SK-N-MC (cell line): ENCODE measurements around the gene HOXA2.

Experiments
- EZH2 ChIP-seq: fragments of 200-600 bp; sonication (generic); IDR thresholded peaks from one replicate; pipeline ENCODE4 v1.6.1; 2017; ENCODE audit warnings: antibody characterized with exemption
- FOXP2 ChIP-seq: optimal IDR thresholded peaks from 2 replicates; pipeline ENCODE3; 2011; ENCODE audit warnings: mild to moderate bottlenecking, moderate library complexity; ENCODE audit not compliant: insufficient read depth; ENCODE audit errors: extremely low read length, control extremely low read depth
- POLR2AphosphoS5 ChIP-seq: IDR thresholded peaks from 2 replicates; pipeline ENCODE4 v1.6.1; 2012; ENCODE audit warnings: mild to moderate bottlenecking, low read depth, low read length, borderline replicate concordance

GRCh38 chr7:27066148-27066547 lies 36.3 kb downstream of the HOXA2 start:
- TF ChIP-seq POLR2AphosphoS5 (no peak), EZH2 (no peak), FOXP2 (no peak)
